NCI-H187 (cell line): ENCODE measurements around the gene CDC42BPG.

ENCODE experiments used
- DNase-seq, 2 experiments: peaks; one replicate each; lab custom pipeline; 2025; lab: John Stamatoyannopoulos, UW

The CDC42BPG gene

GRCh38 chr11:64864473-64865285, 20.2 kb upstream of the CDC42BPG start:
- DNase-seq = no peak

GRCh38 chr11:64864135-64864472, 19.7 kb upstream of the CDC42BPG start:
- DNase-seq = no peak

GRCh38 chr11:64863391-64864060, 19.1 kb upstream of the CDC42BPG start:
- no peak for DNase-seq

GRCh38 chr11:64862987-64863390, 18.5 kb upstream of the CDC42BPG start:
- DNase-seq = no peak

- DNase-seq = no peak
Observed at GRCh38 chr11:64861227-64861975, 16.9 kb upstream of the CDC42BPG start.

GRCh38 chr11:64859542-64860414, 15.3 kb upstream of the CDC42BPG start:
- no peak for DNase-seq

- no peak for DNase-seq
Observed at GRCh38 chr11:64858467-64859263, 14.2 kb upstream of the CDC42BPG start.

GRCh38 chr11:64857485-64857884, 13.0 kb upstream of the CDC42BPG start:
- no peak for DNase-seq

GRCh38 chr11:64856382-64857227, 12.2 kb upstream of the CDC42BPG start:
- DNase-seq = no peak

GRCh38 chr11:64855596-64856304, 11.3 kb upstream of the CDC42BPG start:
- DNase-seq = no peak

- DNase-seq = no peak
Observed at GRCh38 chr11:64854534-64855502, 10.4 kb upstream of the CDC42BPG start.

GRCh38 chr11:64854157-64854533, 9.7 kb upstream of the CDC42BPG start:
- DNase-seq = no peak

- no peak for DNase-seq
Observed at GRCh38 chr11:64853709-64854108, 9.3 kb upstream of the CDC42BPG start.

GRCh38 chr11:64852804-64853509, 8.5 kb upstream of the CDC42BPG start:
- DNase-seq = no peak

GRCh38 chr11:64851831-64852351, 7.4 kb upstream of the CDC42BPG start:
- DNase-seq = no peak

GRCh38 chr11:64850979-64851567, 6.6 kb upstream of the CDC42BPG start:
- DNase-seq = no peak
